GM19463 (cell line): Measurements from ENCODE around the gene NOTUM.
"Not testable (repeated sequence)": the region's sequence is repeated elsewhere in the genome, so short reads cannot be mapped to it uniquely, and the experiment has no call there.

ENCODE experiments used
- ATAC-seq: cut with Tn5 transposase; IDR thresholded peaks from one replicate; pipeline ENCODE4 v1.9.1; 2021; ENCODE audit warnings: mild to moderate bottlenecking, moderate library complexity; ENCODE audit not compliant: unreplicated experiment

The NOTUM gene

DNA sequence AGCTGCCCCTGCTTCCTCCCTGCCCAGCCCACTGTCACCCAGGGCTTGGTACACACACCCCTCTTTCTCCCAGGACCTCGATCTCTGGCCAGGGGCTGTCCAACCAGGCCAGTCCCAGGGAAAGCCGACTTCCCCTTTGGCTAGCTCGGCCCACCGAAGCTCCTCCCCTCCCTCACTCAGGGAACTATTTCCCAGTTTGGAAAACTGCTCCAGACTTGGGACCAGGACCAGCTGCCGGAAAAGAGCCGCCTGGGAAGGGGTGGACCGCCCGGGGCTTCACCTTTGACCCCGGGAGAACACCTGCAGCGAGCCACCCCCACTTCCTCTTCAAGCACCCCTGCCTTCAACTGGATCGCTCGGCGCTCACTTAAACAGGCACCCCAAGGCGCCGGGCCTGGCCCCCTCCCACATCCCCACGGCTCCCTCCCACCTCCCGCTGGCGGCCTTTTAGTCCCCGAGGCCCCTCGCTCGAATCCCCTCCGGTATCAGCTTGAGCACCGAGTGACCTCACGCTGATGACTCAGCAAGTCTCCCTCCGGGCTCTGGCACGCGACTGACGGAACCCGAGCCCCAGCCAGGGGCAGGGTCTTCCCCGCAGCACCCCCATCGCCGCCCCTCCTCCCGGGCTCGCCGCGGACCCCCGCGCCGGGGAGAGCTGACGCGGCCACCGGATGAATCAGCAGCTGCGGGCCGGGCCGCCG, 34.4 kb downstream of the NOTUM start:
- ATAC-seq: no peak

DNA sequence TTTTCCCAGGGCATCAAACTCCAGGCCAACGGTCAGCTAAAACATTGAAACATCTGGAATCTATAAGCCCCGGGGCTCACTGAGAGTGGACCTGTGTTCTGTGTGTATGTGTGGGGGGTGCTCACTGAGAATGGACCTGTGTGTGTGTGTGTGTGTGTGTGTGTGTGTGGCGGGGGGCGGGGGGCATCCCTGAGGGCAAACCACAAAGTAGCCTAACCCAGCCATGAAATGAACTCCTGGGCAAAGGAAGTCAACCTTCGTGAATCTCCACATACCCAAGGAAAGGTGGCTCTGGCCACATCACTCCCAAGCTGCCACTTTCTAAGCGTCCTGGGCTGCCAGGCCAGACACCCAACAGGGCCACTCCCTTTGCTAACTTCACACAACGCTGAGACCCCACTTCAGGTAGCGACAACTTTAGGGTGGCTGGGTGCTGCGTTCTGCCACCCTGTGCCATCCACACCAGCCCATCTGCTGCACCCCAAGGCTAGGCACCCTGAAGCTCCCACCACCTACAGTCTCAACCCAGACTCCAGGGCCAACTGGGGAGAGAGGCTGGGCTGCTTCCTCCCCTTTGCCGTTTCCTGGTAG, 35.0 kb downstream of the NOTUM start:
- ATAC-seq: no peak

DNA sequence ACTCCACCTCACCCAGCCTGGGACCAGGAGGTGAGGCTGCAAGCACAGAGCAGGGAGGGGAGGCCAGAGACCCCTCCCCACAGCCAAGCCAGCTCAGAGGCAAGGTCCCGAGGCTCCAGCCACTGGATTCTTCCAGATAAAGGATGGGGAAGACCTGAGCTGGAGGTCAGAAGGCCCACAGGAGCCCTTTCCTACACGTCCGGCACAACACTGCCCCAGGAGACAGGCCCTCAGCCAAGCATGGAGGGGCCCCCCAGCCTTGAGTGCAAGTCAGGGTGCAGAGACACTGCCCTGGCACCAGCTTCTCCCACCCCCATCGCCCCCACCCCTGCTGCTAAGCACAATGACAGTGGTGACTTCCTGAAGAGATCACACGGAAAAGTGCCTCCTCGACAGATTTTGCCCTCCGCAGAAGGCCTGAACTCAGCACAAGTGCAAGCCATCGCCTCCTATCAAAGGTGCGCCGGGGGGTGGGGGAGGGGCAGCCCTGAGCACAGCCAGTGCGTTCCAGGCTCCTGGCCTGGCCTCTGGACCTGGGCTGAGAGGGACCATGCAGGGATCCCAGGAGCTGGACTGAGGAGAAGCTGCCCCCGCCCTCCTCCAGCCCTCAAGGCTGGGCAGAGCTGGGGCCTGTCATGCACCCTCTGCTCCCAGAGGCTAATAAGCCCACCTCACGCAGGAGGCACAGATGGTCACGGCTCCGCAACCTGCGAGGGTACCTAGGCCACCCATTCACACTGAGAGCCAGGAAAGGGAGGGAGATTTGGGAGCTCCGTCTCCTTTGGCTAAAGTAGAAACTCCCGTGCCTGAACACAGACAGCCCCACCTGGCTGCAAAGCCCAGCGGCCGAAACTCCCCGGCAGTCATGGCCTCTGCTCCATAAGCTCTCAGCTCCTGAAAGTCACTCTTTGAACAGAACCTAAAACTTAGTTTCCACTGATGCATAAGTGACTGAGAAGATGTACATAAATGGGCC, 36.1 kb downstream of the NOTUM start:
- no peak for ATAC-seq

DNA sequence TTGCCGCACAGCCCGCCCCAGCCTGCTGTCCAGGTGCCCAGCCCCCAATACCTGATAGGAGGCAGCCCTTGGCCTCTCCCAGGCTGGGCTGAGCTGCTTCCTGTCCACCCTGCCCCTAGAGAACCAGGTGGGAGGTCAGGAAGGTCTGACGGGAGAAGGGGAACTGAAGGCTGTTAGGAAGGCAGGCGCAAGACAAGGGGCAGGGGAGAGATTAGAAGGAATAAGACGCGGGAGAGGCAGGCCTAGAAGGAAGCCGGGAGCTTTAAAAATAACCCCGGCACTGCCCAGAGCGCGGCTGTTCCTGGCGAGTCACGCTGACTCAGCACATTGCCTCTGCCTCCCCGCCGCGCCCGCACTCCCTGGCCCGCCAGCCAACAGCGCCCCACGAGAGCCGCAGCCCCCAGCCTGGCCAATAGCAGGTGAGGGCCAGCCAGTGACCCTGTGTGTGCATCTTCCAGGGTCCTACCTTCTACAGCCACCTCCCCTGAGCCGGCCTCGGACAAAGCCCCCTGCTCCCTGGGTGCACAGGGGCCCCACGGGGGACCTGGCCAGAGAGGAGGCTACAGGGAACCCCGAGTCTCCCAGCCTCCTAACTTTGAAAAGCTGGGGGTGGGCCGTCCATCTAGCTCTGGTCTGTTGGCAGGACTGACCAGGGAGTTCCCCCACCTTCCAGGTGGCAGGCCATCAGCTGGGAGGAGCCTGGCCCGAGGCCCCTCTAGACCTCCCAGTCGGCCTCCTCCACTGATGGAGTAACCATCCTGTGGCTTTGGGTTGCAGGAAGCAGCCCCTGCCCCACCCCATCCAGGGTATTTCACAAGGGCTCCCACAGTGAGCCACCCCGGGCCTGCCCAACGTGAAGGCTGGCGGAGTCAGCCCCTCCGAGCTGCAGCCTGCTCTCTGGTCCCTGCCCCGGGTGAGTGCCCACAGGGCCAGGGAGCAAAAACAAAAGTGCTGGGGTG, 37.4 kb downstream of the NOTUM start:
- ATAC-seq: no peak

DNA sequence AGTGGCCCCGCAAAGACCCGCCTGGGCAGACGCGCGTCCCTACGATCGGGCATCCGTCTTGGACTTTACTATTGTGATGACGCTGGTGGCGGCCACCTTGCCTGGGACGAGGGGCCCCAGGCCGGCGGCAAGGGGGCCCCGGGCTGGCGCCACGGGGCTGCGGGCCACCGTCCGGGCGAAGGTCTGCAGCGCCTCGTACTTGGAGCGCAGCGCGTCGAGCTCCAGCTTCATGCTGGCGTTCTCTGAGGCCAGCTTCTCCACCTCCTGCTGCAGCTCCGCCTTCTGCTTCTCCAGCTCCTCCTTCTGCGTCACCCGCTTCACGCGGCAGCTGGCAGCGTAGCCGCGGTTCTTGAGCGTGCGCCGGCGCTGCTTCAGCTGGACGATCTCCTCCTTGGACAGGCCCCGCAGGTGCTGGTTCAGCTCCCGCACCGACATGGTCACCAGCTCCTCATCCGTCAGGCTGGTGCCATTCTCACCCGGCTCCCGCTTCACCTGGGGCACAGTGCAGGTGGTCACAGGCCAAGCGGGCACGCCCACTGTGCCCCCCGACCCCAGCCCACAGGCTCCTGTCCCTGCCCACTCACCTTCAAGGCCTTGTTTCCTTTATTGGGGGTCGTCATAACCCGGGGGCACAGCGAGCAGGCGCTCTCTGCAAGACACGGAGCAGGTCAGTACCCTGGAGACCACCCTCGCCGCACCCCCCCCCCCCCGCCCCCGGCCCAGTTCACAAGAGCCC, 38.3 kb downstream of the NOTUM start:
- ATAC-seq: no peak

DNA sequence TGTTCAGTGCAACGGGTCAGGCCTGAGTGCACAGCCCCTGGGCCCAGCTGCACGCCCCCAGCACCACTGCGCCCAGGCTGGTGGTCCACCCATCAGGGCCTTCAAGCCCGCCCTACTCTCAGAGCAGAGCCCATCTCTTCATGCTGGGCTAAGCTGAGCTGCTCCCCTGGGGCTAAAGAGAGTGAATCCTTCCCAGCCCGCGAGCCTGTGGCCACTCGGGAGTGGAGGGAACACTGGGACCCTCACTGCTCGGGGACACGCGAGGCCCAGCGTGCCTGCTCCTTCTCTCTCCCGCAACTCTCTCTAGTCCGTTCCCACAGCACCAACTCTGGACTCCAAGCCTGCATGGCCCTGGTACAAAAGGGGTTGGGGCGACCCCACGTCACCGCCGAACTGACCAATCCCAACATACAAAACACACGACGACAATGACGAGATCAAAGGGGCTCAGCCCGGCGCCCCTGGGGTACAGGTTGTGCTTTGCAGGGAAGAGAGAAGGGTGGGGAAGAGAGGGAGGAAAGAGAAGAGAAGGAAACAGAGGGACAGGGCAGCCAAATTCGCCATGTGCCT, 38.9 kb downstream of the NOTUM start:
- ATAC-seq: no peak

DNA sequence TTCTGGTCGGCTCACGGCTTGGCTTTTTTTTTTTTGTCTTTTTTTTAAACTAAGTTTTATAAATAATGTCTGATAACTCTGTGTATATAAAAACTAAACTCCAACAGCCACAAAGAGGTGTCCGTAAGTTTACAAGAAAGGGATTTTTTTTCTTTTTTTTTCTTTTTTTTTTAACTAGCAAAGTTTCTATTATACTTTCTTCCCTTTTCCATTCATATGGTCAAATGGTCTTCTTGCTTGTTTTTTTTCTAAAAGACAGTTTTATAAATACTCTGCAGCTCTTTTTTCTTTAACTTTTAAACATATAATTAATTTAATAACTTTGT, 39.5 kb downstream of the NOTUM start:
- no peak for ATAC-seq

DNA sequence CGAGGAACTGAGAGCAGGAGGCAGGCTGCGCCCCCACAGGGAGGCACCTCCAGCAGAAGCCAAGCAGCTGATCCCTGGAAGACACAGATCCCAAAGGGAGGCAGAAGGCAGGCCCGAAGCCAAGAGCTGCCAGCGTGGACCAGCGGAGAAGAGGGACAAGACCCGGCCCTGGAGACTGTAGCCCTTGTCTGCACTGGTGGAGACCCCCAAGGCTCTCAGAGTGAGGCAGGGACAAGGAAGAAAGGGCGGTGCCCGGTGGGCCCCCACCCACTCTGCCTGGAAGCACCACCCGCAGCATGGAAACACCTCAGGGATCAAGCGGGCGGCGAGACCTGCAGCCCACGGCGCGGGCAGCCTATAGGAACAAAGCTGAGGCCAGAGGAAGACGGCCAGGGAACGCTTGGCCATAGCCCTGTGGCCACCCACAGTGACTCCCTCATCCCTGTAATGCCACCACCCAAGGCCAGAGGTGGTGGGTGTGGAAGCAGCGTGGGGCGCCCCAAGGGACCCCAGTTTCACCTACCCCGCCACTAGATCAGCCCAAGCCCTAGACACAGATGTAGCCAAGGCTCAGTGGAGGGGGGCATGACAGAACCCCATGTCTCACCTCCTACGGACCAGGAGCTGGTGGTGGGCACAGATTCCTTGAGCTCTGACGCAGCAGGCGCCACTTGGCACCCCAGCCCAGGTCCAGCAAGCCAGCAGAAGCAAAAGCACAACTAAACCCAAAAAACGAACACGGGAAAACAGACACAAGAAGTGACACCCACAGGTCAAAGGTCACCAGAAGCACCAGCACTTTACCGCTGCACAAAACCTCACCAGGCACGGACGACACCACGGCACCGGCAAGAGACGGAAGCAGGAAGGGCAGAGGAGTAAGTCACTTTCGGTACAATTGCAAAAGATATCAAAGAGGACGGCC, 40.1 kb downstream of the NOTUM start:
- no peak for ATAC-seq

DNA sequence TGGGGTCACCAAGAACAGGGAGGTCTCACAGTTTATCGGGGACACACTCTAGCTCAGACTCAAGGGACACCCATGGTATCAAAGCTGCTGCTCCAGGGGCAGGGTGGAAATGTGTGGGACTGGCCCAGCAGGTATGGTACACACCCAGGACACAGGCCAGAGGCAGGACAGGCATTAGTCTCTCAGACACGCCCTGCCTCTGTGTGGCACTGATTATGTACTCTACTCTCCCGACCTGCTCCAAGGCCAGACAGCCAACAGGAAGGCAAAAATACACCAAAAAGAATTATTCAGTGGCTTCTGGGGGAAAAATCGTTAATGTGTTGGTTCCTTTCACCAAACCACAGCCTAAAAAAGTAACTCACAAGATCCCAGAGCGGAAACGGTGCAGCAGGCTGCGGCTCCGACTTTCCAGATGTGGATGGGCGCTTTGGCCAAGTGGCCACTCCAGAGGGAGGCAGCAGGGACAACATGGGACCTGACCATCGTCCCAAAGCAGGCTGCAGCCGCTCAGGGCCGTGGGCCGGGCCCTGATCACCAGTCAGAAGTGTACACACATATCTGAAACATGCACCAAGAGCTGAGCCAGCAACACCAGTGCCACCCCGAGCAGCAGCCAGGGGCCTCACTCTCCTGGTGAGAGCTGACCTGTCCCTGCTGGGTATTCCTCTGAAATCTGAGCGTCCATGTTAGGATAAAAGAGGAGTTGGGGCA, 42.0 kb downstream of the NOTUM start:
- no peak for ATAC-seq

DNA sequence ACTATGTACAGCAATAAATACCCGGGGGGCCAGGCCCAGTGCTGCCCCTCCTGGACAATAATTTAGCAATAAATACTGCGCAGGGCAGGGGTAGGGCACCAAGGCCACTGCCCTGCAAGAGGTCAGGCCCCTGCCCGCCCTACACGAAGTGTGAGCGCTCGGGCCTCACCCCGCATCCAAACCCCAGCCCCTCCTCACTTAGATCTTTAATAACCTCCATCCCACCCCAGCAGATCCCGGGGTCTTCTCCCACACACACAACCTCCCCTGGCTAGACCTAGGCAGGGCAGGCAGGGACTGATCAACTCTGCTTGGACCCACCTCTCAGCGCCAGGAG, 42.7 kb downstream of the NOTUM start:
- not testable (repeated sequence) for ATAC-seq

DNA sequence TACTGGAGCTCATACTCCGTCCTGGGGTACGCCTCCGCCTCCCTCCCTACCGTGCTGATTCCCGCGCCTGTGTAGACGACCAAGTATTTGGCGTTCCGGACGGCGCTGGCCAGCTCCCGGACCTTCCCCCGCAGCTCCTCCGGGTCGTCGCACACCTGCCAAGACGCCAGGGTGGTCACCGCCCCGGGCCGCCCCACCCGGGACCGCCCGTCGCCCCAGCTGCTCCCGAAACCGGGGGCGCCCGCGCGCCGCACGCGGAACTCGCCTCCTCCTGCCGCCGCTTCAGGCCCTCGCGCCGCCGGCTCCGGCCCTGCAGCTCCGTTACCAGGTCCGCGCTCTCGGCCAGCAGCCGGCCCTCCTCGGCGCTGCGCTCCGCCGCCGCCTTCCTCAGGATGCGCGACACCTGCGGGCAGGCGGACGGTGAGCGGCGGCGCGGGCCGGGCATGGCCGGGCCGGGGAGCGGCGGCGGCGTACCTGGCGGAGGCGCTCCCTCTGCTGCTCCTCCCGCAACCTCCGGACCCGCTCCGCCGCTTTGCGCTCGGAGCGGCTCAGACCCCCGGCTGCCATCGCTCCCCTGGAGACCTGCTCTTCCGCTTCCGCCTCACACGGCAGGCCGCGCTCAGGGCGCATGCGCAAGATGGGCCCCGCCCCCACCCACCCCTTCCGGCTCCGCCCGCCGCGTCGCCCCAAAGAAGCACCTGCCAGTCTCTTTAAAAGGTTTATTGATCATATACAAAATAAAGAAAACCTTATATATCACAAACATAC, 43.2 kb downstream of the NOTUM start, which contains the start of gene SIRT7:
Gene SIRT7, minus strand, starts transcription at position 612 of the 768 bp plus-strand sequence. Its CDS starts 45 bp downstream, at position 567.
- ATAC-seq: no peak

DNA sequence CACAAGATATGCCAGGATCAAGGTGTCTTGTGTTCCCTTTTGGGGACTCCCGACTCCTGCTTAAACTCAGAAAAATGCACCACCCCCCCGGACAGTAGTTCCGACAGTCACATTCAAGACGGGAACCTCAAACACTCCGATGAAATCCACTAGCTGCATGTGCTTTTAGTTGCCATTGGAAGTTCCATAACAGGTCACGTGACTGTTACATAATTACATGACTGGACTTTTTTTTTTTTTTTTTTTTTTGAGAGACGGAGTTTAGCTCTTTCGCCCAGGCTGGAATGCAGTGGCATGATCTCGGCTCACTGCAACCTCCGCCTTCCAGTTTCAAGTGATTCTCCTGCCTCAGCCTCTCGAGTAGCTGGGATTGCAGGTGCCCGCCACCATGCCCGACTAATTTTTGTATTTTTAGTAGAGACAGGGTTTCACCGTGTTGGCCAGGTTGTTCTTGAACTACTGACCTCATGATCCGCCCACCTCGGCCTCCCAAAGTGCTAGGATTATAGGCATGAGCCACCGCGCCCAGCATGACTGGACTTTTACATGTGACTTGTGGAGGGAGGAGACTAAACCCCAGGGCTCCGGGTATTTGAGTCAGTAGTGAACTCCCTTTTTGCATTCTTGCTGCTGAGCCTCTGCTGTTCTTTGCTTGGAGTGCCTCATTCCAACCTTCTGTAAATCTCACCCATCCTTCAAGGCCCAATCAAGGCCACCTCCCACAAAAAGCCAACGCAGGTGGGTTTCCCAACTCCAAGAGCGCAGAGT, 44.6 kb downstream of the NOTUM start:
- no peak for ATAC-seq

DNA sequence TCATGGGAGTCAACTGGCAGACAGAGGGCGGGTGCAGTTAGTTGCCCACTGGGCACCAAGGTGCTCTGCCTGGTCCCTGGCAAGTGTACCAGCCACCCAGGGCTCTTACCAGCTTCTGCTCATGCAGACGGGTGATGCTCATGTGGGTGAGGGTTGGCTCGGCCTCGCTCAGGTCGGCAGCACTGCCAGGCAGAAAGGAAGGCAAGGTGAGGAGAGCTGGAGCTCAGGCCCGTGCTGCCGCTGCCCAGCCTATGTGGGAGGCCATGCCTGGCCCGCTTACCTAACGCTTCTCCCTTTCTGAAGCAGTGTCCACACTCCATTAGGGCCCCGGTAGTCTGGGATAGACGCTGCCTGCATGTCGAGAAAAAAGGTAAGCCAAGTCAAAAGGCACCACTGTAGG, 45.7 kb downstream of the NOTUM start:
- ATAC-seq: no peak

DNA sequence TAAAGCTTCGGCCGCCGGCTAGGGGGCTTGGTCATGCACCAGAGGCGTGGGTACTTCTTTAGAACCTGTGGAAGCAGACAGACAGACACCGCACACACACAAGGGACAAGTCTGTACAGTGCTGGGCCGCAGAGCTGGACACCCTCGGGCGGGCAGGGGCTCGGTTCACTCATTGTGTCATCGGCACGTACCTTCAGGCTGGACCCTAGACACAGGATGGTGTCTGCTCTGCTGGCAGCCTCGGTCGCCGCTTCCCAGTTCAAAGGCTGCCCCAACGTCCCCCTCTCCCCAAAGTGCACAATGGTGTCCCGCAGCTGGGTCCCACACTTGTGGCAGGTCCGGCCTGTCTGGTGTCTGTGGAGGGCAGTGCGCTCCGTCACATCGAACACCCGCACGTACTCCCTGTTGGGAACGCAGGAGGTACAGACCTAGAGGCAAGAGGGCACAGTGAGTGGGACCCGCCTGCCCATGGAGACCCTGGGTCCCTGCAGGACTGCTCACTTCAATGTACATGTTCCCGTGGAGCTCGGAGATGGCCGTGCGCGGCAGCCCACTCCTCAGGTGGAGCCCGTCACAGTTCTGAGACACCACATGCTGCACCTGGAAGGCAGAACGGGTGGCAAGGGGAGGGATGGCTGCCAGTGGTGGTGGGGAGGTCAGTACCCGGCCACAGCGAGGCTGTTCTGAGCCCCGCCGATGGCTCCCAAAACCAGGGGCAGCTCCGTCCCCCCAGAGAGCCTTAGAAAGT, 46.7 kb downstream of the NOTUM start:
- ATAC-seq: no peak

DNA sequence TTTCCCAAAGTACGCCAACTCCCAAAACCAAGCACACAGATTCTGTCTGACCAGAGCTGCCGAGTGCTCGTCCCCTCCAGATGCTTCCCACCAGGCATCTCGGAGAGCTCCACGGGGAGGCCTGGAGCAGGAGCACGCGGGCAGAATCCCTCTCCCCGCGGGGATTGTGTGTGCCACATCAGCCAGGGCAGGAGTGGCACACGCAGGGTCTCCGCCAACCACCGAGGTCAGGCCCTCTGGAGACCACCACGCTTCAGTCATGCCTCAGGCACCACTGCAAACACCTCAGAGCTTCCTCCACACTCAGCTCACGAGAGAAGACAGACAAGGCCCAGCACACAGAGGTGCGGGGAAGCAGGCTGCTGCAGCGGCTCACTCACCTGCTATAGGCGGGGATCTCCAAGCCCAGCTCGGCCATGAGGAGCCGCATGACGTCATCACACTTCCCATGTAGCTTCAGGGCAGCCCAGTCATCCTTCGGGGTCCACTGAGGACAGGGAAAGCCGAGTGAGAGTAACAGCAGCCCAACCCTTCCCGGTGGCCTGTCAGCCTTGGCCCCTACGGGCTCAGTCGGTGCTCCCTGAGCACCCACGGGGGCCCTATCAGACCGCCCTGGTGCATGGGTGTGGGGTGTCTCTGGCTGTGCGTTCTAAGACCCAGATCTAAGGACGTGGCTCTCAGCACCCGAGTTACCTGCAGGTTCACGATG, 47.4 kb downstream of the NOTUM start:
- ATAC-seq: no peak
